Astrocyte (in vitro differentiated cells and primary cell): Measurements from ENCODE around the gene ERRFI1. TPM values are rescaled to one million over a fixed set of nuclear protein-coding genes. Genes with fewer than 3 reads are reported as not detected.
"Not testable (repeated sequence)": the region's sequence is repeated elsewhere in the genome, so short reads cannot be mapped to it uniquely, and the experiment has no call there.

Source experiments
- DNase-seq: peaks from one replicate; pipeline ENCODE4 v3.0.0-alpha.2; 2010; ENCODE audit warnings: low read depth
- FAIRE-seq: peaks from 2 replicates; lab custom pipeline; 2011; peaks lifted over from hg19 to GRCh38; lab: Jason Lieb, UNC
- H2AFZ ChIP-seq: 2 replicates; pipeline ENCODE4 v1.6.0; 2012; ENCODE audit warnings: low read depth, low read length, inconsistent platforms
- H3K27ac ChIP-seq: 2 replicates; pipeline ENCODE4 v1.5.1; 2011; ENCODE audit warnings: low read depth, low read length, inconsistent platforms
- H3K27me3 ChIP-seq: 2 replicates; pipeline ENCODE4 v1.6.0; 2011; ENCODE audit warnings: low read length, inconsistent platforms; ENCODE audit not compliant: insufficient read depth
- H3K36me3 ChIP-seq: 2 replicates; pipeline ENCODE4 v1.5.1; 2011; ENCODE audit warnings: low read length, inconsistent platforms; ENCODE audit not compliant: insufficient read depth
- H3K4me1 ChIP-seq: 2 replicates; pipeline ENCODE4 v1.5.1; 2011; ENCODE audit warnings: low read length, inconsistent platforms; ENCODE audit not compliant: insufficient read depth
- H3K4me2 ChIP-seq: 2 replicates; pipeline ENCODE4 v1.6.0; 2012; ENCODE audit warnings: low read length, inconsistent platforms
- H3K4me3 ChIP-seq: 2 replicates; pipeline ENCODE4 v1.5.1; 2011; ENCODE audit warnings: low read depth, mild to moderate bottlenecking, low read length, inconsistent platforms; ENCODE audit not compliant: insufficient read depth
- H3K79me2 ChIP-seq: 2 replicates; pipeline ENCODE4 v1.6.0; 2012; ENCODE audit warnings: mild to moderate bottlenecking, low read length, inconsistent platforms; ENCODE audit not compliant: insufficient read depth
- H3K9ac ChIP-seq: 2 replicates; pipeline ENCODE4 v1.6.0; 2012; ENCODE audit warnings: mild to moderate bottlenecking, low read length, inconsistent platforms
- H3K9me3 ChIP-seq: 2 replicates; pipeline ENCODE4 v1.5.1; 2012; ENCODE audit warnings: low read depth, mild to moderate bottlenecking, low read length, inconsistent platforms; ENCODE audit not compliant: insufficient read depth
- H4K20me1 ChIP-seq: 2 replicates; pipeline ENCODE4 v1.6.0; 2012; ENCODE audit warnings: low read length, inconsistent platforms; ENCODE audit not compliant: insufficient read depth
- H3K27ac Mint-ChIP-seq: one replicate; pipeline ENCODE4 v1.8.0; 2021; ENCODE audit warnings: mild to moderate bottlenecking, mixed read lengths; ENCODE audit not compliant: unreplicated experiment
- H3K27me3 Mint-ChIP-seq: one replicate; pipeline ENCODE4 v1.8.0; 2021; ENCODE audit warnings: low read depth, mixed read lengths; ENCODE audit not compliant: unreplicated experiment
- H3K36me3 Mint-ChIP-seq: one replicate; pipeline ENCODE4 v1.8.0; 2021; ENCODE audit warnings: low read depth, mixed read lengths; ENCODE audit not compliant: unreplicated experiment
- H3K4me1 Mint-ChIP-seq: one replicate; pipeline ENCODE4 v1.8.0; 2021; ENCODE audit warnings: low read depth, mixed read lengths; ENCODE audit not compliant: unreplicated experiment
- H3K4me3 Mint-ChIP-seq: one replicate; pipeline ENCODE4 v1.8.0; 2021; ENCODE audit warnings: mild to moderate bottlenecking, moderate library complexity, mixed read lengths; ENCODE audit not compliant: unreplicated experiment
- H3K9me3 Mint-ChIP-seq: one replicate; pipeline ENCODE4 v1.8.0; 2021; ENCODE audit warnings: mild to moderate bottlenecking, mixed read lengths; ENCODE audit not compliant: unreplicated experiment
- CTCF ChIP-seq: IDR thresholded peaks from 2 replicates; pipeline ENCODE4 v1.5.1; 2011; ENCODE audit warnings: low read depth, mild to moderate bottlenecking, inconsistent platforms, low read length, moderate library complexity; ENCODE audit not compliant: insufficient read depth
- EZH2 ChIP-seq: IDR thresholded peaks from 2 replicates; pipeline ENCODE4 v1.6.1; 2012; ENCODE audit warnings: mild to moderate bottlenecking, low read length, inconsistent platforms; ENCODE audit not compliant: insufficient read depth
- total RNA-seq: library from RNA; stranded (reverse); gene quantifications from 2 replicates; pipeline ENCODE4 v1.2.1, GENCODE V29; 2021

The ERRFI1 gene
- total RNA-seq, 1 donor from 2014 or later: 81.5 TPM

- peaks cover 29% of the 10 kb centered on the region for H3K4me1 ChIP-seq
- H3K9ac ChIP-seq: no peak overlapping the region
- H3K4me3 ChIP-seq: no peak overlapping the region
- Mint-ChIP-seq H3K9me3 (no peaks in the 10 kb centered on the region), H3K4me1 (peaks cover 33% of the 10 kb centered on the region), H3K27ac (no peak overlapping the region), H3K36me3 (no peaks in the 10 kb centered on the region), H3K27me3 (no peaks in the 10 kb centered on the region), H3K4me3 (no peak overlapping the region)
- no peaks in the 10 kb centered on the region for H3K27me3 ChIP-seq
- H3K36me3 ChIP-seq: no peaks in the 10 kb centered on the region
- no peak overlapping the region for H2AFZ ChIP-seq
- no peaks in the 10 kb centered on the region for H4K20me1 ChIP-seq
- no peaks in the 10 kb centered on the region for H3K9me3 ChIP-seq
- DNase-seq: no peak
- no peak overlapping the region for H3K4me2 ChIP-seq
- no peaks in the 10 kb centered on the region for H3K79me2 ChIP-seq
- TF ChIP-seq CTCF: no peak
- TF ChIP-seq EZH2: no peak
- no peak overlapping the region for H3K27ac ChIP-seq
- FAIRE-seq: no peak
Measured at GRCh38 chr1:8073112-8073855, 47.2 kb upstream of the ERRFI1 start.

- H3K9ac ChIP-seq: no peak overlapping the region
- Mint-ChIP-seq H3K4me3 (no peak overlapping the region), H3K4me1 (peaks cover 7% of the 10 kb centered on the region), H3K9me3 (no peaks in the 10 kb centered on the region), H3K27me3 (no peaks in the 10 kb centered on the region), H3K27ac (peak overlapping the region; percentile 21), H3K36me3 (peaks cover 1% of the 10 kb centered on the region)
- DNase-seq (no peak), FAIRE-seq (no peak)
- H3K4me2 ChIP-seq: no peak overlapping the region
- H3K4me1 ChIP-seq: peaks cover under 1% of the 10 kb centered on the region
- H3K79me2 ChIP-seq: no peaks in the 10 kb centered on the region
- TF ChIP-seq CTCF (no peak), EZH2 (no peak)
- H3K4me3 ChIP-seq: no peak overlapping the region
- no peaks in the 10 kb centered on the region for H3K36me3 ChIP-seq
- H4K20me1 ChIP-seq: no peaks in the 10 kb centered on the region
- H3K9me3 ChIP-seq: no peaks in the 10 kb centered on the region
- peak overlapping the region; percentile 11 for H2AFZ ChIP-seq
- H3K27ac ChIP-seq: no peak overlapping the region
- no peaks in the 10 kb centered on the region for H3K27me3 ChIP-seq
Measured at GRCh38 chr1:8070381-8070811, 44.3 kb upstream of the ERRFI1 start.

GRCh38 chr1:8069614-8070320 lies 43.7 kb upstream of the ERRFI1 start:
- H3K27ac Mint-ChIP-seq, FAIRE-seq, H3K9me3 Mint-ChIP-seq, H3K4me3 Mint-ChIP-seq, H2AFZ ChIP-seq, DNase-seq, H3K9me3 ChIP-seq, H3K36me3 Mint-ChIP-seq, H3K4me1 ChIP-seq, H3K4me3 ChIP-seq, H3K27ac ChIP-seq, H3K36me3 ChIP-seq, H3K4me1 Mint-ChIP-seq, H3K79me2 ChIP-seq, H4K20me1 ChIP-seq, H3K9ac ChIP-seq, H3K4me2 ChIP-seq, H3K27me3 Mint-ChIP-seq, H3K27me3 ChIP-seq: not testable (repeated sequence)
